ENCODE data around the gene HIPK2. TPM values are rescaled to one million over a fixed set of nuclear protein-coding genes. Genes with fewer than 3 reads are reported as not detected.

Gene HIPK2
- total and polyA plus RNA-seq, 2 of the 4 experiments (the other 2 are of a cell fraction), result 22.0 to 27.1 TPM

GRCh38 chr7:139619367-139619657, 158.5 kb downstream of the HIPK2 start:
- peaks cover 22 to 72% of the 10 kb centered on the region in 2 experiments for H3K79me1 ChIP-seq (ENCODE audit: low read depth in 1 of 2, low read length in 2 of 2)
- H3K9me3 ChIP-seq (ENCODE audit: control insufficient read depth, insufficient read depth, low read length), result no peaks in the 10 kb centered on the region
- H4K20me1 ChIP-seq (ENCODE audit: insufficient read depth, low read length), result peaks cover 35% of the 10 kb centered on the region; the same call in 1 of the 2 replicates
- H3K18ac ChIP-seq (ENCODE audit: low read depth, low read length), result no peak overlapping the region
- no peak overlapping the region for H2BK120ac ChIP-seq (ENCODE audit: low read depth, low read length)
- no peak overlapping the region for H2BK5ac ChIP-seq (ENCODE audit: low read depth, low read length, poor library complexity, severe bottlenecking)
- peaks cover 6% of the 10 kb centered on the region for H3K4me1 ChIP-seq (ENCODE audit: control insufficient read depth, insufficient read depth, low read length)
- no TSS peak for BruUV-seq (replicated peaks)
- no peak overlapping the region for H2AFZ ChIP-seq (replicated peaks; ENCODE audit: low read length, poor library complexity)
- dilution Hi-C loops (cut with HindIII; ENCODE audit: low sequenced_read_pairs, unreplicated experiment) (no loop called here), in situ Hi-C loops (cut with MboI; ENCODE audit: low sequenced_read_pairs) (no loop called here), intact Hi-C loops (cut with micrococcal nuclease) (loop anchor here (1.0 kb wide), 2 partner anchors 157 to 383 kb away; no protein-coding TSS in a partner anchor)
- H2AK5ac ChIP-seq (ENCODE audit: low read depth, low read length), result no peak overlapping the region
- ATAC-seq (ENCODE audit: low read depth) (peak; percentile 76), DNase-seq (peak; percentile 82)
- no CpG with 5 or more reads among the region's 1 CpG for WGBS, 2 experiments (ENCODE audit: extremely low coverage in 2 of 2, insufficient read length in 1 of 2)
- H3K27me3 ChIP-seq (ENCODE audit: control insufficient read depth, insufficient read depth, low read length), result no peaks in the 10 kb centered on the region
- H3K14ac ChIP-seq (replicated peaks; ENCODE audit: low read depth, low read length), result no peak overlapping the region
- no peak overlapping the region for H3K4ac ChIP-seq (ENCODE audit: low read depth, low read length)
- no peak overlapping the region for H4K91ac ChIP-seq (ENCODE audit: insufficient read depth, low read depth, low read length)
- H3K27ac ChIP-seq (ENCODE audit: insufficient read depth, low read length), result no peak overlapping the region
- peaks cover 11% of the 10 kb centered on the region; the same call in 1 of the 2 replicates for H3K9me1 ChIP-seq (ENCODE audit: insufficient read depth, low read length)
- no peak overlapping the region for H2BK15ac ChIP-seq (ENCODE audit: low read depth, low read length)
- TF ChIP-seq CEBPB (IDR thresholded peaks at IDR 0.05; ENCODE audit: low read depth, low read length) (no peak), RAD21 (IDR thresholded peaks at IDR 0.05; ENCODE audit: low read length) (peak; percentile 48), CHD1 (IDR thresholded peaks at IDR 0.05; ENCODE audit: low read depth, low read length) (no peak), FOS (IDR thresholded peaks at IDR 0.05; ENCODE audit: low read depth, low read length) (no peak), CTCF (conservative IDR thresholded peaks at IDR 0.05; ENCODE audit: low read depth, low read length) (peak; percentile 40)
- POLR2A ChIA-PET (ENCODE audit: unreplicated experiment), result interaction anchor here (0.8 kb wide), 1 partner anchor 152 kb away, joined by 3 read pairs; no protein-coding TSS in a partner anchor
- H3K9ac ChIP-seq (ENCODE audit: low read depth, low read length), result no peak overlapping the region
- no peak overlapping the region for H3K4me3 ChIP-seq (ENCODE audit: insufficient read depth, low read depth, low read length)
- no peak overlapping the region for H2AK9ac ChIP-seq (replicated peaks; ENCODE audit: low read depth, low read length, poor library complexity)
- no peak overlapping the region for H4K8ac ChIP-seq (ENCODE audit: low read depth in 2 of 2, low read length in 2 of 2)
- H3K4me2 ChIP-seq (ENCODE audit: low read depth, low read length), result no peak overlapping the region
- CTCF ChIA-PET, result interaction anchor here (0.5 to 1.9 kb wide), 16 partner anchors 9 to 387 kb away, joined by 3 to 10 read pairs (median 4); no protein-coding TSS in a partner anchor
- H3K23ac ChIP-seq (ENCODE audit: low read depth, low read length), result no peak overlapping the region
- H3K56ac ChIP-seq (ENCODE audit: extremely low read depth, insufficient read depth, low read length), result no peak overlapping the region
- H4K5ac ChIP-seq (ENCODE audit: low read depth, low read length), result no peak overlapping the region
- peaks cover 73% of the 10 kb centered on the region for H3K36me3 ChIP-seq (ENCODE audit: control insufficient read depth, insufficient read depth, low read length)
- no peak overlapping the region for H2BK20ac ChIP-seq (ENCODE audit: low read depth, low read length)

Measured in IMR-90 (cell line).